ENCODE results near the gene DCDC2B.

DCDC2B gene

GRCh38 chr1:32263744-32264143 is 54.9 kb downstream of the DCDC2B start:
- H3K56ac ChIP-seq (ENCODE audit: low read length): no peak overlapping the region
- H2BK120ac ChIP-seq (ENCODE audit: low read depth, low read length): no peak overlapping the region
- no peak overlapping the region for H4K8ac ChIP-seq (ENCODE audit: low read depth, low read length)
- H3K23ac ChIP-seq (ENCODE audit: low read length): no peak overlapping the region
- no peak overlapping the region for H2AK5ac ChIP-seq (ENCODE audit: low read length)
- H3K4me3 ChIP-seq (ENCODE audit: low read length): no peak overlapping the region
- no peak overlapping the region for H2BK5ac ChIP-seq (ENCODE audit: low read length)
- no peaks in the 10 kb centered on the region for H3K79me2 ChIP-seq (ENCODE audit: control insufficient read depth, insufficient read depth, low read length)
- no peak overlapping the region for H3K4me2 ChIP-seq (ENCODE audit: low read length)
- H3K18ac ChIP-seq (ENCODE audit: low read length): no peak overlapping the region
- no peak overlapping the region for H3K27ac ChIP-seq (ENCODE audit: low read depth, low read length)
- H3K36me3 ChIP-seq (ENCODE audit: control insufficient read depth, insufficient read depth, low read length): no peaks in the 10 kb centered on the region
- no peaks in the 10 kb centered on the region for H3K79me1 ChIP-seq (ENCODE audit: low read length)
- H2BK15ac ChIP-seq (replicated peaks; ENCODE audit: low read depth): no peak overlapping the region
- H4K5ac ChIP-seq (ENCODE audit: low read length): no peak overlapping the region
- no peaks in the 10 kb centered on the region for H3K4me1 ChIP-seq (ENCODE audit: control insufficient read depth, low read depth, low read length)
- no peaks in the 10 kb centered on the region for H3K27me3 ChIP-seq (ENCODE audit: insufficient read depth, low read length, poor library complexity)
- H3K4ac ChIP-seq (ENCODE audit: low read depth, low read length): no peak overlapping the region
- DNase-seq: no peak
- no peak overlapping the region for H3K9ac ChIP-seq (ENCODE audit: low read length)
- no CpG with 5 or more reads among the region's 4 CpGs for WGBS (ENCODE audit: extremely low coverage, insufficient coverage, low lambda C conversion rate)
